Dedifferentiated amniotic fluid mesenchymal stem cell (primary cell): ENCODE results near the gene GNB3.
A peak's percentile ranks its signal among the peaks of the same experiment; 100 is the strongest.

ENCODE experiments used
- DNase-seq: peaks from one replicate; pipeline ENCODE4 v3.0.0-alpha.2; 2016; ENCODE audit errors: extremely low spot score

The GNB3 gene

DNA sequence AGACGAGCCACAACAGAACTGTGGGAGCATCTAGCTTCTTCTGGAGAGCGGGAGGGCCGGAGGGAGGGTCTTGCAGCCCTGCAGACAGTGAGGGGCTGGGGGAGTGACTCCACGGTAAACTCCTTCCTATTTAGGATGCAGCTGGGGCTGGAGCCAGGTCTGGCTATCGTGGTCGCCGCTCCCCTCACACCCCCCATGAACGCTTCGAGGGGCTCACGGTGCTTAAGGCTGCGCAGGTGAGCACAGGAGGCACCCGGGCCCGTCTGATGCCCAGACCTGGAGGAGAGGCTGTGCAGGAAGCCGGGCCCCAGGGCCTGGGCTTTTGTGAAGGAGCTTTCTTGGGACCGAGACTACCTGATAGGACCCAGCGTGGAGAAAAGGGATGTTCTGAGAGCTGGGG is 3.9 kb upstream of the GNB3 start:
- DNase-seq: no peak

DNA sequence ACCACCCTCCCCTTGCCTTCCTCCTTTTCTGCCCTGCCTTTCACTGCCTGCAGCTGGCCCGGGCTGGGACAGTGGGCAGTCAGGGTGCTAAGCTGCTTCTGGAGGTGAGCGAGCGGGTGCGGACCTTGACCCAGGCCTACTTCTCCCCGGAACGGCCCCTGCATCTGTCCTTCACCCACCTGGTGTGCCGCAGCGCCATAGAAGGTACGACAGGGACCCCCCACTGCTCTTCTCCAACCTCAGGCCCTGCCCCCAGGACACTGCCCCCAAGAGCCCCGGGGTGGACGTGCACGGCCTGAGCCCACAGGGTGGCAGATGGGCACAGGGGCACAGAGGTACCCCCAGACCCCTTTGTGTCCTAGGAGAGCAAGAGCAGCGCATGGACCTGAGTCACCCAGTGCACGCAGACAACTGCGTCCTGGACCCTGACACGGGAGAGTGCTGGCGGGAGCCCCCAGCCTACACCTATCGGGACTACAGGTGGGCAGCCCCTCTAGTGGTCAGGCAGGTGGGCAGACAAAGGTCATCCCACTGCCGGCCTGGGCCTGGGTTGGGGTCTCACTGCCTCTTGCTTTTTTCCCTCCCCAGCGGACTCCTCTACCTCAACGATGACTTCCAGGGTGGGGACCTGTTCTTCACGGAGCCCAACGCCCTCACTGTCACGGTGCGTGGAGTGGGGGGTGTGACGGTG is 3.2 kb upstream of the GNB3 start:
- DNase-seq: no peak

DNA sequence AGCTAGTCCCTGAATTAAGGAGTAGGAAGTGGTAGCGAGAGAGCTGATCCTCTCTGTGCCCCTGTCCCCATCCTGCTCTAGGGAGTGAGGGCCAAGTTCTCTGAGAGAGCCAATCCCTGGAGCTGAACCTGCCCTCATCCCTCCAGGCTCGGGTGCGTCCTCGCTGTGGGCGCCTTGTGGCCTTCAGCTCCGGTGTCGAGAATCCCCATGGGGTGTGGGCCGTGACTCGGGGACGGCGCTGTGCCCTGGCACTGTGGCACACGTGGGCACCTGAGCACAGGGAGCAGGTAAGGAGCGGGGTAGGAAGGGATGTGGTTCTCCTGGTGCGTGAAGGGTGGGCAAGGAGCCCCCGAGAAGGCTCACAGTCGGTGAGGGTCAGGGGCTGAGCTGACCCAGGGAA is 1.9 kb upstream of the GNB3 start:
- no peak for DNase-seq

DNA sequence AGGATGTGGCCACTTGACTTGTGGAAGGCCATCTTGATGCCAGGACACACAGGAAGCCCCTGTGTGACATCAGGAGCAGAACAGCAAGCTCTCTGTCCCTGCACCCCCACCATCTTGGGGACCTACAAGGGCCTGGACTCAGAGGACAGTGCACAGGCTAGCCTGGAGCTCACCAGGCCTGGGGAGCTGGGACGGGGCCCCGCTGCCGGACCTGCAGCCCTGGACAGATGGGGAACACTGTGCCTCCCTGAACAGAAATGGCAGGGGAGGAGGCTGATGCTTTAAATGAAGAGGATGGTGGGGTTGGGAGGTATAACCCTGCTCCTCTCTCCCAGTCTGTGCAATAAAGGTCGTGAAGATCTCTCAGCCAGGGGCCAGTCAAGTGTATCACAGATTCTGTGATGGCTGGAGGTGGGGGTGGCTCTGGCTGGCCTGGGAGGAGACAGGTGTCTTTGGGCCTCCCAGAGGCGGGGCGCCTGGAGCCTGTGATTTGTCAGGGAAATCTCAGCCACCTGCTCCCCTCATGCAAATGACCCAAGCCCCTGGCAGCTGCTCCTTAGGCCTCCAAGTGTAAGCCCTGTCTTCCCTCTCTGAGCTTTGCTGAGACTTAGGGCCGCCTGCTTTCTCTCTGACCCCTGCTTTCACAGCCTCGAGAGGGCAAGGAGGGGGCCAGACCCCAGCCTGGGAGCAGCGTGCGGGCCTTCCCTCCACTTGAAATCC is 1.1 kb upstream of the GNB3 start:
- no peak for DNase-seq

DNA sequence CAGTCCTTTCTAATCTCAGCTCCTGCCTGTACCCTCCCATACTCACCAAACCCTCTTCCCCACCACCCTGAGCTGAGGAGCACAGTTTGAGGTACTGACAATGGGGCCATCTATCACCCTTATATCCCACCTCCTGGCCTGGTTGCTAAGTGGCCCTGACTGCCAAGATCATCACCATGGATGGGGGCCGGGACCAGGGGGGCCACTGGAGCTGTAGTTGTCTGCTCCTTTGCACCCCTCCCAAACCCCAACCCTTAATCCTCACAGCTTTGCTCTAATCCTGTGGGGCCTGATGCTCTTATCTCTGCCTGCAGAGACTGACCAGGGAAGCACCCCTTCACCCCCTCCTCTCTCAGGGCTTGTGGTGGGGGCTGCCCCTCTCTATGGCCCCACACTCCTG is 395 bp upstream of the GNB3 start:
- DNase-seq: no peak

DNA sequence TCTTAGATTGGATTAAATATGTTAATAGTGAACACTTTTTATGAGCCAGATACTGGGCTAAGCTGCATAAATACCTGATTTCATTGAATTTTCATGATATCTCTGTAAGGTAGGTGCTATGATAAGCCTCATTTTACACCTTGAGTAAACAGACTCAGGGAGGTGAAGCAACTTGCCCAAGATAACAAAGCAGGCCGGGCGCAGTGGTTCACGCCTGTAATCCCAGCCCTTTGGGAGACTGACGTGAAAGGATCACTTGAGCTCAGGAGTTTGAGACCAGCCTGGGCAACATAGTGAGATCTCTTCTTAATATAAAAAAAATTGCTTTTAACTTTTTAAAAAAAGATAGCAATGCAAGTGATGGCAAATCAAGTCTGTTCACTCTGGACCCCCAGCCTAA is 1.4 kb downstream of the GNB3 start:
- no peak for DNase-seq

DNA sequence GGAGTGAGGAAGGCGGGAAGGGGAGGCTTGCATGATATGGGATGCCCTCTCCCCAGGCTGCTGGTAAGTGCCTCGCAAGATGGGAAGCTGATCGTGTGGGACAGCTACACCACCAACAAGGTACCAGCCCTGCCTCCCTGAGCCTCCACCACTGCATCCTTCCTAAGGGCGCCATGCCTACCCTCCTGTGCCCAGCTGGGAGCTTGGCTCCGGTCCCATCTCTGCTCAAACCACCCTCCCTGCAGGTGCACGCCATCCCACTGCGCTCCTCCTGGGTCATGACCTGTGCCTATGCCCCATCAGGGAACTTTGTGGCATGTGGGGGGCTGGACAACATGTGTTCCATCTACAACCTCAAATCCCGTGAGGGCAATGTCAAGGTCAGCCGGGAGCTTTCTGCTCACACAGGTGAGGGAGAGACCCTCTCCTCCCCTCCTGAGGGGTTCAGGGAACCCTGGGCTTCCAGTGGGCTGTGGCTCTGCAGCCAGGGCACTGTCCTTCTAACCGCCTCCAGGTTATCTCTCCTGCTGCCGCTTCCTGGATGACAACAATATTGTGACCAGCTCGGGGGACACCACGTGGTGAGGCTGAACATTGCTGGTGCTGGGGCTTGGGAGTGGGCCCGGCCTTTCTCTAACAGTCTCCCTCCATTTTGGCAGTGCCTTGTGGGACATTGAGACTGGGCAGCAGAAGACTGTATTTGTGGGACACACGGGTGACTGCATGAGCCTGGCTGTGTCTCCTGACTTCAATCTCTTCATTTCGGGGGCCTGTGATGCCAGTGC is 2.6 kb downstream of the GNB3 start:
- DNase-seq: no peak

DNA sequence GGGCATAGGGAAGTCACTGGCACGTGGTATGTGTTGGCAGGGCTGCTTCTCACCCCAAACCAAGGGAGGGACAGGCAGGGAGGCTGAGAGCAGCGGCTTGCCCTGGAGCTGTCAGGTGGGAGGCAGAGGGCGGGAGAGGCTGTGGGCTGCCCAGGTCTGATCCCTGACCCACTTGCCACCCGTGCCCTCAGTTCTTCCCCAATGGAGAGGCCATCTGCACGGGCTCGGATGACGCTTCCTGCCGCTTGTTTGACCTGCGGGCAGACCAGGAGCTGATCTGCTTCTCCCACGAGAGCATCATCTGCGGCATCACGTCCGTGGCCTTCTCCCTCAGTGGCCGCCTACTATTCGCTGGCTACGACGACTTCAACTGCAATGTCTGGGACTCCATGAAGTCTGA is 4.7 kb downstream of the GNB3 start:
- DNase-seq: no peak

DNA sequence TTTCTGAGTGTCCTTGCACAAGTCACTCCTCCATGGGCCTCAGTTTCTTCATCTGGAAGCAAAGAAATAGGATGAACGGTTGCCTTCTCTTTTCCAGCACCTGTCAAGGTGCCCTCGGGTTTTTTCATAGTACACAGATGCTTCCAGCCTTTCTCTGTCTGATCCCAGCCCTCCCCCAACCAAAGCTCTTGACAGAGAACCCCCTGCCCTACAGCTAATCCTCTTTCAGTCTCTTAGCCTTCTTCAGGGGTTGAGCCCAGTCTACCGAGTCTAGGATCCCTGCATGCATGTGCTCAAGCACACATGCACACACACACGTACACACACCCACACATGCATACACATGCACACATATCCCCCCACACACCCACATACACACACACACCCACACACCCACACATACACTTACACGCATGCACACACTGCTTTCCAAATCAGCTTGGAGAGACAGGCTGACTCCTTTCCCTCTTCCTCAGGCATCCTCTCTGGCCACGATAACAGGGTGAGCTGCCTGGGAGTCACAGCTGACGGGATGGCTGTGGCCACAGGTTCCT is 5.7 kb downstream of the GNB3 start:
- DNase-seq: no peak

DNA sequence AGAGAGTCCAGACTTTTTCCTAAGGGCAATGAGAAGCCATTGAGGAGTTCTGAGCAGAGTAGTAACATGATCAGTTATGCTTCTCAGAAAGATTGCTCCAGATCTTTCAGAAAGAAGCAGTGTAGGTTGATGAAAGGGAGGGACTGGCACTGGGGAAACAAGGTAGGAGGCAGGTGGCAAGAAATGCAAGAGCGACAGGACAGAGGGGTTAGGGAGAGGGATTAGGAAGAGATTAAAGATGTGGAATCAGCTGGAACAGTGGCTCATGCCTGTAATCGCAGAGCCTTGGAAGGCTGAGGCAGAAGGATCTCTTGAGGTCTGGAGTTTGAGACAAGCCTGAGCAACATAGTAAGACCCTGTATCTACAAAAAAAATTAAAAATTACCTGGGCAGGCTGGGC is 7.0 kb downstream of the GNB3 start:
- DNase-seq: no peak

DNA sequence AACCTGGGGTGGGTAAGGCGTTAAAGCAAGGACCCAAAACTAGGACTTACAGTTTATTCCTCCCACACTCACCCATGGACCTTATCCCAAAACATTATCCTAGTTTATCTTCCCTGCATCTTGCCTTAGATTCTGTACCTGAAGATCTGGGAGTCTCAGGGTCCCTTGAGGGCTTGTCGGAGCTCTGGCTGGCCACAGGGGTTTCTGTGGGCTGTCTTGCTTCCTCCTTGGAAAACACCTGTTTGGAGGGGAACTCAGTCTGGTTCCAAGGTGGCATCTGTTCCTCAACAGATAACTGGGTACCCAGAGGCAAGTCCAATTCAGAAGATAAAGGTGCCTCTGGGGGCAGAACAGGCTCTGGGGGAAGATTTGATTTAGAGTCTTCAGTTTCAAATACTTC is 8.7 kb downstream of the GNB3 start:
- DNase-seq: no peak

DNA sequence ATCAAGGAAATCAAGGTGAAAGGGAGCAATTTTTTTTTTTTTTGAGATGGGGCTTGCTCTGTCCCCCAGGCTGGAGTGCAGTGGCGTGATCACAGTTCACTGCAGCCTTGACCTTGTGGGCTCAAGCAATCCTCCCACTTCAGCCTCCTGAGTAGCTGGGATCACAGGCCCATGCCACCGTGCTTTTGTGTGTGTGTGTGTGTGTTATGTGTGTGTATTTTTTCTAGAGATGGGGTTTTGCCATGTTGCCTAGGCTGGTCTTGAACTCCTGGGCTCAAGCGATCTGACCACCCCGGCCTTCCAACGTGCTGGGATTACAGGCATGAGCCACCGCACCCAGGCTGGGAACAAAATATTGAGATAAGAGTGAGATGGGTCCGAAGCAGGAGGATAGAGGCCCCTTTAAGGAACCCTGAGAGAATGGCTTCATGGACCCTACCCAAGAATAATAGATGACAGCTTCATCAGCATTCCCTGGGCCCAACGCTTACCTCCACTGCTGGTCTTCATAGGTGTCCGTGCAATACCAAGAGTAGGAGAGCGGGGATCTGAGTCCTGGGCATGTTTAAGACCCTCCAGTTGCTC is 9.3 kb downstream of the GNB3 start:
- no peak for DNase-seq

DNA sequence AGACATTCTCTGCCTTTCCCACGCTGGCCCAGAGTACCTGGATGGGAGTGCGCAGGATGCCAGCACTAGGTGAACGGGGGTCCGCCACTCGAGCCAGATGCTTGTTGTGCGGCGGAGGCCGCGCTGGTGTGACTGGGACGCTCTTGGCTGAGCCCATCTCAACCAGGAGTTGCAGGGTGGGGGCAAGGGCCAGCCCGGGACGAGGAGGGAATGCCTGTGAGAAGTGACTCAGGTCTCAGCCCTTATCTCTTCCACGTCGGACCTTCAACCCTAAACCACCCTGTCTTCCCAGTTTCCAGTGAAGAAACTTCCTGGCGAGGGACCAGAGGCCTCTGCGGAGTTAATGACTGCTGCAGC is 10.0 kb downstream of the GNB3 start:
- no peak for DNase-seq

DNA sequence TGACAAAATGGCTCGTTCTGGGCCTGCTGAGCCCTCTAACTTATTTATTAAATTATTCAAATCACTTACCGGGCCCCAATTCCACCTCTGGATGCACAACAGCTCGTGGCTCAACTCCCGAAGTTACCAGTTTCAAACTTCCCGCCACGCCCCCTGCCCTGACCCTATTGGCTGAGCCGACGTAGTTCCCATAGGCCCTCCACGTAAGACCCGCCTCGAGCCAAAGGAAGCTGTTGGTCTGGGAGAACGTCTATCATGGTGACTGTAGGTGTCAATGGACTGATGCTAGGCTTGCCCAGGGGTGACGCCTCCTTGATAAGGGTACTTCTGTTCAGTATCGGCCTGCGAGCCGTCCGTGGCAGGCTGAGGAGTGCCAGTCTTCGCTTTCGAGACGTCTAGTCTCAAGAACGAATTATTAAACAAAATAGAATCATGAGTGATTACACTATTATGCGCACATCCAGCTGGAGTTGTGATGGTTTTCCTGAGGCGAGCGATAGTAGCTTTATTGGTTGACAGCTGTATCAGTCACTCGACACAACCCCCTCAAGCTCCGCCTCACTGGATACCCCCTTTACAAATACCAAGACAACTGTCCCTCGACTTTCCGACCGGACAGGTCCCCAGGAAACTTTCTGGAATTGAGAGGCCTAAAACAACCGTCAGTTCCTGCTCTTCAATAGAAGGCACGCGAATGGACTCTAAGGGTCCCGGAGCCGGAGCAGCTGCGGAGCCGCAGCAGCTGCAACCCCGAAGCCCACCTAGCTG is 10.6 kb downstream of the GNB3 start, which contains the start of gene CDCA3:
Gene CDCA3, minus strand, starts transcription at position 134 of the 768 bp plus-strand sequence. CDS start 334 bp downstream, outside the sequence.
- peak; percentile 98 for DNase-seq

DNA sequence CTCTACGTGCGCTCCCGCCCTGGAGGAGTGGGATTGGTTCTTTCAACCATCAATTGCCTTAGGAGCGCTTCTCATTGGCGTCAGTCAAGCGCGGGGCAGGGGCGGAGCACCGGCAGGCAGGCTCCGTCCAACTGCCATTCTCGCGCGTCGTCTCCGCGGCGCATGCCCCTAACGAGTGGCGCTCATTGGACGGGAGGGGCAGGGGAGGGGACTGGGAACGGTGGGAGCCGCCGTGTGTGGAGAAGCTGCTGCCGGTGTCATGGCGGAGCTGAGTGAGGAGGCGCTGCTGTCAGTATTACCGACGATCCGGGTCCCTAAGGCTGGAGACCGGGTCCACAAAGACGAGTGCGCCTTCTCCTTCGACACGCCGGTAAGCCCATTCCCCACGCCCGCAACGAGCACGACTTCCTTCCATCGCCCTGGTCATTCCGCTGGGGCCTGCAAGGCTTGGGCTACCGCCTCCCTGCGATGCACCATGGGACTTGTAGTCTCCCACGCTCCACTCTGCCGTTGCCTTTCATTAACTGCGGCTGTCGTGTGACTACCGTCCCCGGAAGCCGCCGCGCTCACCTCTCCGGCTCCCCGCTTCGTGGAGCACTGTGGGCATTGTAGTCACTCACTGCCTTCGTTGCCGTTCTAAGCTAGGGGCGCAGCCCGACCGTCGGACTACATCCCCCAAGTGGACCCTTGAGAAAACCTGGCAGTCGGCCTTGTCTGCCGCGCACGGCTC is 11.4 kb downstream of the GNB3 start, which contains the start of gene USP5:
Gene USP5, plus strand, starts transcription at position 230 of the 730 bp plus-strand sequence. Its CDS starts 30 bp downstream, at position 260.
- DNase-seq: peak; percentile 100

DNA sequence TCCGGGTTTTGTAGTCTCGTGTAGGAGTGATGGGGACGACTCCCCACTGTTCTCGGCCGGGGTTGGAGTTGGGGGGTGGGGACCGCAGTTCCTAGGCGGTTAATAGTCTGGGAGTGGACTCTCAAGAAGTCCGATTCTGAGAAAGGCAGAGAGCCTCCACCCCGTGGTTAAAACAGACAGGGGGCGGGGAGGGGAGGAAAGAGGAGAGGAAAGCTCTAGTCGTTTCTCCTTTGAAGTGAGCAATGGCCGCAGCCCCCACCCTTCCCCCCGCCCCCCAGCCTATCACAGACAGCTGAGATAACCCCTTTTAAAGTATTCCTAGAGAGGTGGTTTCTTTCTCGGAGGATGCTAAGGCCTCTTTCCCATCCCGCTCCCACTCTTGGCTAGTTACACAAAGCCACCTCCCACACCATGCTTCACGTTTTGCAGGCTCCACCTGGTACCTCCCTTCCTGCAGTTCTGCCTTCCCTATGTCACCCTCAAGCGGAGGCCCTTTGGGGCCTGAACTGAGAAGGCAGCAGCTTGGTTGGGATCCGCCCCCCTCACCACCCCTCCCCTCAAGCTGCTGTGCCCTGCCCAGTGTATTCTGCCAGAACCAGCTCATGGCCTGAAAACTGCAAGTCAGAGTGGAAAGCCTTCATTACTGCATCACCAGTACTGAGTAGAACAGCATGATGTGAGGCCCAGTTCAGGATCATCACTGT is 12.1 kb downstream of the GNB3 start:
- peak; percentile 82 for DNase-seq

DNA sequence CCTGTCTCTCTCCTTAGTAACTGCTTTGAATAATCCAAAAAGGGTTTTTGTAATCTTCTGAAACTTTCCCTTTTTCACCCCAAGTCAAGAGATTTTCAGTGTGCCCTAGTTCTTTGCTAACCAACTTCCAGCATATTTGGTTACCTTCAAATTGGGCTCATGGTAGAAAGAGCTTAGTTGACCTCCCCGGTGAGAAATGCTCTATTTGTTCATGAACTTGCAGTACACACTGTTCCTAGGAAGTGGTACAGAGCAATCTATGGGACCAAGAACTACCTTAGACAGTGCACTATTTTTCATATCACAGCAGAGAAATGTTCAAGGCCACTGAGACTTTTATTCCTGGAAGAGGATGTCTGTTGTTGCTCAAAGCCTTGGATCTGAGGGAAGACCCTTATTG is 12.9 kb downstream of the GNB3 start:
- no peak for DNase-seq

DNA sequence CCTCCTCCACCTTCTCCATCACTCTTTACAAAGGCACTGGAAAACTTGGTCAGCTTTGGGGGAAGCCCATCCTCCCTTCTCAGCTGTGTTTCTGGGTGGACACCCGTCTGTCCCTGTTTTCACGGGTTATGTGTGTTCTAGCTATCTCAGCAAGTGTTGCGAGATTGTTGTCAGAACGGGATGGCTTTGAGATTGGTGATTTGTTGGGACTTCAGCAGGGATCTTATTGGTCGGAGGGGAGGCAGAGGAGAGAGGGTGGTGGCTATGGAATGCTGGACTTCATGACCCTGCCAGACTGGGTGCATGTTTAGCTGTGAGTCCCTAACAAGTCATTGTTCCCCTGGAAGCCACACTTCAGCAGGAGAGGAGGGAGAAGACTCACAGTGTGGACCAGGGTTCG is 13.3 kb downstream of the GNB3 start:
- no peak for DNase-seq

DNA sequence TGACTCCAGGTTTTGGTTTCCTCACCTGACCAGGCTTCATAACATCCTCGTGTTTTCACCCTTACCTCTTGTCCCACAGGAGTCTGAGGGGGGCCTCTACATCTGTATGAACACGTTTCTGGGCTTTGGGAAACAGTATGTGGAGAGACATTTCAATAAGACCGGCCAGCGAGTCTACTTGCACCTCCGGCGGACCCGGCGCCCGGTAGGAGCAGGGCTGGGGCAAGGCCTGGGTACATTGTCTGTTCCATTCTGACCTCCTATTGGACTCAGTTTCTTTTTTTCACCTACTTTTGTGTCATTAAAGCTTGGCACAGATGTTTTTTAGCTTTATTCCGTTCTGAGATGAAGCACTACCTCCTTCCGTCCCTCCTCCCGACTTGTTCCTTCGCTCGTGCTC is 14.6 kb downstream of the GNB3 start:
- DNase-seq: no peak

DNA sequence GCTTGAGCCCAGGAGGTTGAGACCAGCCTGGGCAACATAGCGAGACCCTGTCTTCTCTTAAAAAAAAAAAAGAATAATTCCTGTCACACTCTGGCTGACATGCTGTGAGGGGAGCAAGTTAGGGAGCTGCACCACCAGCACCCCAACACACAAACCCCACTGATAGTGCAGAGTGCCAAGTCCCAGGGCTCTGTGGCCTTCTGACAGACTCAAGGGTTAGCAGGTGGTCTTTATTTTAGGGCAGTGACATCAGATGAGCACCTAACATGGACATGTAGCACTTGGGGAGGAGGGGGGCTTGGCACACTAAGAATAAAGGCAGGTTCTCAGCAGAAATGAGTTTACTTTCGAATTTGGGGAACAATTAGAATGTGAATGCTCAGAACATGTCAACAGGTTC is 18.1 kb downstream of the GNB3 start:
- no peak for DNase-seq
